CD4-positive, alpha-beta T cell treated with Interleukin-1 beta for 1 hour (primary cell): ENCODE data around the gene GLP1R.

Experiments used
- DNase-seq, 2 donors: peaks; one replicate each; pipeline ENCODE4 v3.0.0-alpha.2; 2020 to 2022

GLP1R gene

GRCh38 chr6:39063526-39063925 lies 14.9 kb downstream of the GLP1R start:
- DNase-seq = no peak

GRCh38 chr6:39065561-39065960 lies 17.0 kb downstream of the GLP1R start:
- no peak for DNase-seq

GRCh38 chr6:39068391-39068790 lies 19.8 kb downstream of the GLP1R start:
- no peak for DNase-seq

- no peak for DNase-seq
These were observed 24.2 kb downstream of the GLP1R start for GRCh38 chr6:39072830-39073229.

- no peak for DNase-seq
These were observed 25.1 kb downstream of the GLP1R start for GRCh38 chr6:39073471-39074355.

- DNase-seq = no peak
These were observed 25.9 kb downstream of the GLP1R start for GRCh38 chr6:39074486-39074885.

GRCh38 chr6:39075010-39075686 lies 26.6 kb downstream of the GLP1R start:
- DNase-seq = no peak

GRCh38 chr6:39075807-39076622 lies 27.4 kb downstream of the GLP1R start:
- no peak for DNase-seq

GRCh38 chr6:39076623-39077535 lies 28.3 kb downstream of the GLP1R start:
- DNase-seq = no peak

- no peak for DNase-seq
These were observed 29.5 kb downstream of the GLP1R start for GRCh38 chr6:39077882-39078594.

- no peak for DNase-seq
These were observed 30.1 kb downstream of the GLP1R start for GRCh38 chr6:39078695-39079094.

GRCh38 chr6:39079197-39080125 lies 30.9 kb downstream of the GLP1R start:
- DNase-seq = no peak

- DNase-seq = no peak
These were observed 31.8 kb downstream of the GLP1R start for GRCh38 chr6:39080246-39080875.

GRCh38 chr6:39082310-39082709 lies 33.7 kb downstream of the GLP1R start:
- no peak for DNase-seq

GRCh38 chr6:39083231-39083634 lies 34.7 kb downstream of the GLP1R start:
- no peak for DNase-seq

GRCh38 chr6:39084506-39084905 lies 35.9 kb downstream of the GLP1R start:
- DNase-seq = no peak

- DNase-seq = no peak
These were observed 36.7 kb downstream of the GLP1R start for GRCh38 chr6:39085129-39085797.

GRCh38 chr6:39086294-39086693 lies 37.7 kb downstream of the GLP1R start:
- DNase-seq = no peak

- DNase-seq = no peak
These were observed 38.1 kb downstream of the GLP1R start for GRCh38 chr6:39086711-39087110.
